Kidney (tissue), 14 donors: ENCODE data around the gene ATL3. TPM values are rescaled to one million over a fixed set of nuclear protein-coding genes. Genes with fewer than 3 reads are reported as not detected.
"Not testable (repeated sequence)": the region's sequence is repeated elsewhere in the genome, so short reads cannot be mapped to it uniquely, and the experiment has no call there.

ENCODE experiments used
- DNase-seq, 5 donors: peaks; one replicate each; pipeline ENCODE4 v3.0.0-alpha.2; 2013 to 2020
- FAIRE-seq: peaks from 2 replicates; lab custom pipeline; 2012; peaks lifted over from hg19 to GRCh38; lab: Jason Lieb, UNC
- H3K27ac ChIP-seq, 2 donors: one replicate each; pipeline ENCODE4 v1.7.0; 2013; ENCODE audit warnings: low read depth in 2 of 2, low read length in 2 of 2, inconsistent platforms in 1 of 2
- H3K27me3 ChIP-seq: one replicate; pipeline ENCODE4 v1.7.1; 2013; ENCODE audit warnings: low read length, inconsistent platforms; ENCODE audit not compliant: control insufficient read depth, insufficient read depth
- H3K36me3 ChIP-seq, 3 donors: one replicate each; pipeline versions ENCODE4 v1.7.0 to v1.7.1; 2013; ENCODE audit warnings: low read length in 3 of 3, control low read depth in 1 of 3, inconsistent platforms in 1 of 3; ENCODE audit not compliant: insufficient read depth in 3 of 3, control insufficient read depth in 2 of 3
- H3K4me1 ChIP-seq, 3 donors: one replicate each; pipeline versions ENCODE4 v1.7.0 to v1.7.1; 2013; ENCODE audit warnings: low read length in 3 of 3, inconsistent platforms in 1 of 3, low read depth in 1 of 3; ENCODE audit not compliant: control insufficient read depth in 2 of 3, insufficient read depth in 2 of 3
- H3K4me3 ChIP-seq, 3 donors: one replicate each; pipeline versions ENCODE4 v1.7.0 to v1.8.1; 2013; ENCODE audit warnings: low read length in 3 of 3, control low read depth in 1 of 3, inconsistent platforms in 1 of 3
- H3K9ac ChIP-seq, 3 donors: one replicate each; pipeline versions ENCODE4 v1.7.0 to v1.7.1; 2013; ENCODE audit warnings: low read length in 3 of 3, control low read depth in 1 of 3, inconsistent platforms in 1 of 3
- H3K9me3 ChIP-seq, 3 donors: one replicate each; pipeline versions ENCODE4 v1.7.0 to v1.7.1; 2013; ENCODE audit warnings: low read length in 3 of 3, control low read depth in 1 of 3, inconsistent platforms in 1 of 3; ENCODE audit not compliant: control insufficient read depth in 2 of 3, insufficient read depth in 1 of 3
- CTCF ChIP-seq: IDR thresholded peaks from 3 replicates; pipeline ENCODE4 v1.5.1; 2012; ENCODE audit warnings: mild to moderate bottlenecking, moderate library complexity, borderline replicate concordance; ENCODE audit not compliant: insufficient read depth; ENCODE audit errors: extremely low read depth
- intact Hi-C: fragments of 100-400 bp; cut with DNase I; formaldehyde crosslinking; loops from one replicate; pipeline ENCODE4 v1.11.1; 2022
- polyA plus RNA-seq: library from polyadenylated mRNA; stranded (reverse); fragments of 350-450 nt; fragmentation: Illumina TruSeq; extraction: RNeasy Lipid Tissue Mini Kit (QIAGEN cat#74804); gene quantifications from one replicate; pipeline ENCODE4 v1.2.3, GENCODE V29; 2014; ENCODE audit warnings: low read depth, low replicate concordance; ENCODE audit not compliant: insufficient read depth
- total RNA-seq: library from RNA; stranded (reverse); fragmentation: NEBNext Ultra II Directional; extraction: Animal tissue kit (Norgen Biotek cat#: 25700); gene quantifications from one replicate; pipeline ENCODE4 v1.2.1, GENCODE V29; 2021
- donor health status: control.
- donor health status: control.
- donor health status: control.
- donor health status: control.
- donor health status: control.
- donor health status: DM: yes; HTN: yes; CAD: no.
- donor health status: Normal renal cell carcinoma (clear cell type).

ATL3 gene
- total and polyA plus RNA-seq, 2 donors from 2014 or later, result 11.4 to 78.3 TPM

GRCh38 chr11:63586451-63587166 is 84.6 kb downstream of the ATL3 start:
- Histone ChIP-seq H3K36me3 (peaks cover 0 to 15% (median 7%) of the 10 kb centered on the region in 3 donors), H3K4me1 (no peaks in the 10 kb centered on the region), H3K27ac (no peak overlapping the region), H3K9ac (no peak overlapping the region), H3K9me3 (no peaks in the 10 kb centered on the region), H3K27me3 (no peaks in the 10 kb centered on the region), H3K4me3 (no peak overlapping the region)
- intact Hi-C loops, result no loop called here
- TF ChIP-seq CTCF, result no peak
- DNase-seq (no peak), FAIRE-seq (no peak)

DNA sequence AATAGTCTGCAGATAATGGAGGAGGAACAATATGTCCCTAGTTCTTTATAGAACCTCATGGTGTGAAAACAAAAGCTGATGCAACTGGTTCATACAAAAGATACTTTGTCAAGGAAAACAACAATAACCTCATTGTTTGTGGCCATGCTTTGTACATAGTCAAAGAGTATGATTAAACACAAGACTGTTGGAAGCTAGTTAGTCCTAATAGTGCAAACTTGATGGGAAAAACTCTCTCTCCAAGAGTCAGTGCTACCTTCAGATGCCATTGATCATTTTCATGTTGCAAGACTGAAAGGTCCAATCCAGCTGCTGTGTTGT is 87.9 kb downstream of the ATL3 start:
- intact Hi-C loops, result no loop called here
- Histone ChIP-seq H3K27ac (no peak overlapping the region), H3K9me3 (peaks cover 0 to 4% (median 3%) of the 10 kb centered on the region in 3 donors), H3K4me3 (no peak overlapping the region), H3K4me1 (no peaks in the 10 kb centered on the region), H3K36me3 (peaks cover 0 to 9% (median 7%) of the 10 kb centered on the region in 3 donors), H3K27me3 (no peaks in the 10 kb centered on the region), H3K9ac (no peak overlapping the region)
- FAIRE-seq (no peak), DNase-seq (no peak)
- no peak for TF ChIP-seq CTCF

GRCh38 chr11:63581224-63581623 is 90.0 kb downstream of the ATL3 start:
- H3K9ac ChIP-seq, H3K27me3 ChIP-seq, H3K4me1 ChIP-seq, H3K36me3 ChIP-seq, H3K4me3 ChIP-seq, DNase-seq, FAIRE-seq, intact Hi-C loops, H3K27ac ChIP-seq, H3K9me3 ChIP-seq: not testable (repeated sequence)

GRCh38 chr11:63578882-63579281 is 92.3 kb downstream of the ATL3 start:
- FAIRE-seq, H3K36me3 ChIP-seq, H3K9me3 ChIP-seq, H3K27me3 ChIP-seq, DNase-seq, H3K9ac ChIP-seq, intact Hi-C loops, H3K27ac ChIP-seq, H3K4me3 ChIP-seq: not testable (repeated sequence)
- peaks cover 3 to 12% (median 11%) of the 10 kb centered on the region in 3 donors for H3K4me1 ChIP-seq
